KMS-11 (cell line): ENCODE data around the gene ZNF549.

Experiments
- H2AFZ ChIP-seq: fragments of 200-600 bp; sonication (generic); 2 replicates; pipeline ENCODE4 v1.6.1; 2016; ENCODE audit warnings: antibody characterized with exemption, mixed run types, low read depth
- H3K27ac ChIP-seq: fragments of 200-600 bp; sonication (generic); 2 replicates; pipeline ENCODE4 v1.6.1; 2016; ENCODE audit warnings: mild to moderate bottlenecking, mixed run types
- H3K27me3 ChIP-seq: fragments of 200-600 bp; sonication (generic); 2 replicates; pipeline ENCODE4 v1.6.1; 2017; ENCODE audit warnings: mild to moderate bottlenecking, low read depth, mixed run types, moderate library complexity; ENCODE audit not compliant: insufficient read depth
- H3K36me3 ChIP-seq: fragments of 200-600 bp; sonication (generic); 2 replicates; pipeline ENCODE4 v1.6.1; 2017; ENCODE audit warnings: mild to moderate bottlenecking, mixed run types; ENCODE audit not compliant: insufficient read depth
- H3K4me1 ChIP-seq: fragments of 200-600 bp; sonication (generic); 2 replicates; pipeline ENCODE4 v1.6.1; 2016; ENCODE audit warnings: mild to moderate bottlenecking, low read depth, mixed run types; ENCODE audit not compliant: poor library complexity, severe bottlenecking
- H3K4me2 ChIP-seq: fragments of 200-600 bp; sonication (generic); 2 replicates; pipeline ENCODE4 v1.7.0; 2016; ENCODE audit warnings: mild to moderate bottlenecking, mixed run types
- H3K4me3 ChIP-seq: fragments of 200-600 bp; sonication (generic); IDR thresholded peaks from 2 replicates; pipeline ENCODE4 v1.6.1; 2017; ENCODE audit warnings: low read depth, low read length, mixed read lengths; ENCODE audit not compliant: insufficient read depth
- H3K79me2 ChIP-seq: fragments of 200-600 bp; sonication (generic); 2 replicates; pipeline ENCODE4 v1.6.1; 2016; ENCODE audit warnings: low read depth, mixed run types; ENCODE audit not compliant: insufficient read depth
- H3K9ac ChIP-seq: fragments of 200-600 bp; sonication (generic); 2 replicates; pipeline ENCODE4 v1.6.1; 2016; ENCODE audit warnings: mild to moderate bottlenecking, mixed run types
- H4K20me1 ChIP-seq: fragments of 200-600 bp; sonication (generic); 2 replicates; pipeline ENCODE4 v1.6.1; 2016; ENCODE audit warnings: mild to moderate bottlenecking, mixed run types; ENCODE audit not compliant: insufficient read depth
- TF ChIP-seq, protein P1 (sequence below): fragments of 200-600 bp; sonication (generic); conservative IDR thresholded peaks from 2 replicates; pipeline ENCODE4 v1.6.1; 2017; ENCODE audit warnings: low read depth, mild to moderate bottlenecking, antibody characterized with exemption, low read length, moderate library complexity, mixed read lengths

ZNF549 gene

DNA sequence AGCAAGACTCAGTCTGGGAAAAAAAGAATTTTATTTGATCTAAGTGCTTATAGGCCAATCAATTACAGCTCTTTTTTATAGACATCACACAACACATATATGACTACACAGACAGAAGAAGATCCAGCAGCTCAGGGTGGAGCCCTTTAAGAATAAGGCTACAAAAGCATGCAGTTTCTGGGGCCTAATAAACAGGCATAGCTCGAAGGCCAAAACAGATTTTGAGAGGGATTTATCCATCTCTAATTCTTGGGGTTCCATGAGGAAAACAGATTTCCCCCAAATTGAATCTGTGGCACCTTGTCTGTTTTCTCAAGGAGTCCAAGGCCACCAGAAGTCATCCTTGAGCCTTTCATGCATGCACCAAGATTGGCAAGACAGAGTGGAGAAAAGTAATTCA, 36.4 kb downstream of the ZNF549 start:
- H3K27me3 ChIP-seq: no peaks in the 10 kb centered on the region
- H3K27ac ChIP-seq: no peak overlapping the region
- no peaks in the 10 kb centered on the region for H4K20me1 ChIP-seq
- H2AFZ ChIP-seq: no peak overlapping the region
- no peaks in the 10 kb centered on the region for H3K36me3 ChIP-seq
- H3K4me2 ChIP-seq: no peak overlapping the region
- H3K79me2 ChIP-seq: peaks cover 4% of the 10 kb centered on the region; the same call in 1 of the 2 replicates
- TF ChIP-seq, protein P1, sequence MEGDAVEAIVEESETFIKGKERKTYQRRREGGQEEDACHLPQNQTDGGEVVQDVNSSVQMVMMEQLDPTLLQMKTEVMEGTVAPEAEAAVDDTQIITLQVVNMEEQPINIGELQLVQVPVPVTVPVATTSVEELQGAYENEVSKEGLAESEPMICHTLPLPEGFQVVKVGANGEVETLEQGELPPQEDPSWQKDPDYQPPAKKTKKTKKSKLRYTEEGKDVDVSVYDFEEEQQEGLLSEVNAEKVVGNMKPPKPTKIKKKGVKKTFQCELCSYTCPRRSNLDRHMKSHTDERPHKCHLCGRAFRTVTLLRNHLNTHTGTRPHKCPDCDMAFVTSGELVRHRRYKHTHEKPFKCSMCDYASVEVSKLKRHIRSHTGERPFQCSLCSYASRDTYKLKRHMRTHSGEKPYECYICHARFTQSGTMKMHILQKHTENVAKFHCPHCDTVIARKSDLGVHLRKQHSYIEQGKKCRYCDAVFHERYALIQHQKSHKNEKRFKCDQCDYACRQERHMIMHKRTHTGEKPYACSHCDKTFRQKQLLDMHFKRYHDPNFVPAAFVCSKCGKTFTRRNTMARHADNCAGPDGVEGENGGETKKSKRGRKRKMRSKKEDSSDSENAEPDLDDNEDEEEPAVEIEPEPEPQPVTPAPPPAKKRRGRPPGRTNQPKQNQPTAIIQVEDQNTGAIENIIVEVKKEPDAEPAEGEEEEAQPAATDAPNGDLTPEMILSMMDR: no peak
- no peaks in the 10 kb centered on the region for H3K4me1 ChIP-seq
- no peak overlapping the region for H3K4me3 ChIP-seq
- no peak overlapping the region for H3K9ac ChIP-seq

DNA sequence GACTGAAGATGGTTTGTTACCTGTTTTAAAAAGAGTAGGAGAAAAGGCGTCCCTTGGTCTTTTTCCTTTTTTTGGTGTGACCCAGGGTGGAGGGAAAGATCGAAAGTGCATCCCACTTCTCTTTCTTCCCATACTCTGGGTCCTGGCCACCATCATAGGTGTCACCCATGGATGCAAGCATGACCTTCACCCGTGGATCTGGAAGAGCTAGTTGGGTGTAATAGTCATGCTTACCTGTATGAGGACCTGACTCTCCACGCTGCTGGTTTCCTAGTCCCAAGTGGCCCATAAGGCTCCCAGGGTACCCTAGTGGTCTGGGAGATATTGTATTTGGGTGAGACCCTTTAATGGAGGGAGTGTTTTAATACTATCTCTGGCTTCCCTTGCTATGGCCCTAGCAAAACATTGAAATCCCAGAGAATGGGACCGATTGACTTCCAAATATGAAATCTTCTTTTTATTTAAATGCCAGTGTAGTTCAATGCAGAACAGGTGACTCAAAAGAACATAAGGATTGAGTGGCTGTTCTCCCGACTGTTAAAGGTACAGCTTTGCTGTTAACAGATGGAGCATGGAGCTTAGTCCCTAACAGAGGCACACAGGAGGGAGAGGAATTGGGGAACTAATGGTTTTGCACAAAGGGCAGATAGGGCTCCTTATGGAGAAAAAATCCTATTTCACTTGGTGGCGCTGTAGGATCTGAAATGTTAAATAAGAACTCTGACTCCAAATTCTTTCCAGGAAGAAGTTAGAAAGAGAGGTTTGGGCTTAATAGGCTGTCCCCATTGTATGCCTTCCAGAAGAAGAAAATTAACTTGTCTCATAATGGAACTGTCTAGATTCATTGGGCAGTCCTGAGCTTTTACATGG, 39.5 kb downstream of the ZNF549 start:
- Histone ChIP-seq H3K36me3 (no peaks in the 10 kb centered on the region), H3K4me3 (no peak overlapping the region), H3K4me1 (no peaks in the 10 kb centered on the region), H3K4me2 (no peak overlapping the region), H3K79me2 (no peaks in the 10 kb centered on the region), H2AFZ (no peak overlapping the region), H3K27me3 (no peaks in the 10 kb centered on the region), H3K27ac (no peak overlapping the region), H4K20me1 (no peaks in the 10 kb centered on the region), H3K9ac (no peak overlapping the region)
- TF ChIP-seq, protein P1: no peak

DNA sequence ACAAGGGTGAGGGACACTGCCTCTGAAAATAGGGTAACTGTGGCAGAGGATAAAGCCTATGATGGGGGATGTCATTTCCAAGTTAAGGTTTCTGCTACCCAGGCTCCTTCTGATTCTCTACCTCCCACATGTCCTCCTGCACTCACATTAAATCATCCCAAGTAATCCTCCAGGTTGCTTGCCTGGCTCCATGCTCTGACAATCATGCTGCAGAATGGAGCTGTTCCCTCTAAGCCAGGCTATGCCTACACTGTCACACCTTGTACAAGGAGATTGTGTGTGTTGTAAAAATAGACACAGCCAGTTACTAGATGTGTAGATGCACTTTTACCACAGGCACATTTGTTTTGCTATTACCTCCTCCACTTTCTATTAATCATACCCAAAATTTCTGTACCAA, 43.6 kb downstream of the ZNF549 start:
- no peak overlapping the region for H3K4me3 ChIP-seq
- no peaks in the 10 kb centered on the region for H3K27me3 ChIP-seq
- H3K9ac ChIP-seq: no peak overlapping the region
- H2AFZ ChIP-seq: no peak overlapping the region
- no peak overlapping the region for H3K4me2 ChIP-seq
- no peaks in the 10 kb centered on the region for H4K20me1 ChIP-seq
- H3K36me3 ChIP-seq: peaks cover 19% of the 10 kb centered on the region; the same call in 1 of the 2 replicates
- H3K79me2 ChIP-seq: no peaks in the 10 kb centered on the region
- TF ChIP-seq, protein P1: no peak
- no peak overlapping the region for H3K27ac ChIP-seq
- H3K4me1 ChIP-seq: no peaks in the 10 kb centered on the region

DNA sequence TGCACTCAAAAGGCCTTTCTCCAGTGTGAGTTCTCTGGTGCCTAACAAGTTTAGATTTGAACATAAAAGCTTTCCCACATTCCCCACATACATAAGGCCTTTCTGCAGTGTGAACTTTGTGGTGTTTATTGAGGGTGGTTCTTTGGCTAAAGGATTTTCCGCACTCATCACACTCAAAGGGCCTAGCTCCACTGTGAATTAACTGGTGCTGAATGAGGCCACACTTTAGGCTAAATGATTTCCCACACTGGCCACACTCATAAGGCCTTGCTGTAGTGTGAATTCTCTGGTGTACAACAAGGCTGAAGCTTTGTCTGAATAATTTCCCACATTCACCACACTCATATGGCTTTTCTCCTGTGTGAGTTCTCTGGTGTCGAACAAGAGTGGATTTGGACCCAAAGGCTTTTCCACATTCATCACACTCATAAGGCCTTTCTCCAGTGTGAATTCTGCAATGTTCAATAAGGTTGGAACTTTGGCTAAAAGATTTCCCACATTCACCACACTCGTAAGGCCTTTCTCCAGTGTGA, 45.3 kb downstream of the ZNF549 start:
- Histone ChIP-seq H3K27me3 (no peaks in the 10 kb centered on the region), H3K27ac (no peak overlapping the region), H3K4me3 (no peak overlapping the region), H4K20me1 (no peaks in the 10 kb centered on the region), H3K79me2 (no peaks in the 10 kb centered on the region), H3K4me2 (no peak overlapping the region), H3K9ac (no peak overlapping the region), H3K4me1 (no peaks in the 10 kb centered on the region), H3K36me3 (peaks cover 22% of the 10 kb centered on the region; the same call in 1 of the 2 replicates), H2AFZ (no peak overlapping the region)
- TF ChIP-seq, protein P1: no peak
